ENCODE results near the gene HEMGN.
A peak's percentile ranks its signal among the peaks of the same experiment; 100 is the strongest.

HEMGN gene

GRCh38 chr9:97895211-97895610 lies 42.8 kb downstream of the HEMGN start:
- Histone ChIP-seq H3K36me3 (ENCODE audit: control insufficient read depth in 1 of 2, insufficient read depth in 2 of 2, low read length in 2 of 2) (no peaks in the 10 kb centered on the region), H3K9ac (ENCODE audit: low read length) (no peak overlapping the region), H3K79me2 (ENCODE audit: control insufficient read depth, insufficient read depth, low read length, poor library complexity) (no peaks in the 10 kb centered on the region), H3K4me3 (ENCODE audit: low read depth, low read length) (no peak overlapping the region), H3K14ac (ENCODE audit: low read length) (no peak overlapping the region), H2BK5ac (ENCODE audit: low read depth, low read length, poor library complexity) (no peak overlapping the region), H3K9me3 (ENCODE audit: insufficient read depth, low read depth, low read length) (no peaks in the 10 kb centered on the region), H2BK120ac (ENCODE audit: insufficient read depth, low read length, poor library complexity) (no peak overlapping the region), H3K18ac (ENCODE audit: low read length) (no peak overlapping the region), H2BK12ac (ENCODE audit: low read length) (no peak overlapping the region), H3K4ac (ENCODE audit: low read depth, low read length) (no peak overlapping the region), H4K8ac (ENCODE audit: low read depth, low read length) (no peak overlapping the region), H2AK5ac (ENCODE audit: low read length) (no peak overlapping the region), H3K4me1 (ENCODE audit: control insufficient read depth in 1 of 2, insufficient read depth in 2 of 2, low read length in 2 of 2) (no peaks in the 10 kb centered on the region), H3K4me2 (ENCODE audit: low read length) (no peak overlapping the region), H4K12ac (ENCODE audit: low read depth, low read length) (no peak overlapping the region), H3K27me3 (ENCODE audit: insufficient read depth, low read length) (no peaks in the 10 kb centered on the region), H3K27ac (ENCODE audit: low read depth, low read length) (no peak overlapping the region), H3K79me1 (ENCODE audit: low read length) (no peaks in the 10 kb centered on the region), H4K91ac (ENCODE audit: low read depth, low read length) (no peak overlapping the region), H3K23ac (ENCODE audit: low read length) (no peak overlapping the region), H2AFZ (ENCODE audit: insufficient read depth, low read length, poor library complexity) (no peak overlapping the region)
- WGBS (ENCODE audit: extremely low coverage, insufficient coverage, insufficient read length) = no CpG with 5 or more reads among the region's 1 CpG
- no peak for DNase-seq

- no peak overlapping the region for H4K91ac ChIP-seq (ENCODE audit: low read depth, low read length)
- H3K9me3 ChIP-seq (ENCODE audit: insufficient read depth, low read depth, low read length) = no peaks in the 10 kb centered on the region
- H2BK5ac ChIP-seq (ENCODE audit: low read depth, low read length, poor library complexity) = no peak overlapping the region
- no peak overlapping the region for H4K12ac ChIP-seq (ENCODE audit: low read depth, low read length)
- H3K4ac ChIP-seq (ENCODE audit: low read depth, low read length) = no peak overlapping the region
- H3K23ac ChIP-seq (ENCODE audit: low read length) = no peak overlapping the region
- H3K4me1 ChIP-seq (ENCODE audit: control insufficient read depth in 1 of 2, insufficient read depth in 2 of 2, low read length in 2 of 2) = no peaks in the 10 kb centered on the region
- no peak overlapping the region for H3K18ac ChIP-seq (ENCODE audit: low read length)
- H4K8ac ChIP-seq (ENCODE audit: low read depth, low read length) = no peak overlapping the region
- H2AFZ ChIP-seq (ENCODE audit: insufficient read depth, low read length, poor library complexity) = no peak overlapping the region
- no peak overlapping the region for H2BK120ac ChIP-seq (ENCODE audit: insufficient read depth, low read length, poor library complexity)
- no peaks in the 10 kb centered on the region for H3K79me1 ChIP-seq (ENCODE audit: low read length)
- H3K27ac ChIP-seq (ENCODE audit: low read depth, low read length) = no peak overlapping the region
- WGBS (ENCODE audit: extremely low coverage, insufficient coverage, insufficient read length) = no CpG with 5 or more reads among the region's 2 CpGs
- H3K9ac ChIP-seq (ENCODE audit: low read length) = no peak overlapping the region
- no peak overlapping the region for H3K4me3 ChIP-seq (ENCODE audit: low read depth, low read length)
- H3K4me2 ChIP-seq (ENCODE audit: low read length) = no peak overlapping the region
- no peaks in the 10 kb centered on the region for H3K27me3 ChIP-seq (ENCODE audit: insufficient read depth, low read length)
- H3K14ac ChIP-seq (ENCODE audit: low read length) = no peak overlapping the region
- H3K79me2 ChIP-seq (ENCODE audit: control insufficient read depth, insufficient read depth, low read length, poor library complexity) = no peaks in the 10 kb centered on the region
- no peak for DNase-seq
- H2AK5ac ChIP-seq (ENCODE audit: low read length) = no peak overlapping the region
- no peaks in the 10 kb centered on the region for H3K36me3 ChIP-seq (ENCODE audit: control insufficient read depth in 1 of 2, insufficient read depth in 2 of 2, low read length in 2 of 2)
- H2BK12ac ChIP-seq (ENCODE audit: low read length) = no peak overlapping the region
These were observed 45.6 kb downstream of the HEMGN start for GRCh38 chr9:97892421-97892820.

GRCh38 chr9:97891736-97892135 lies 46.2 kb downstream of the HEMGN start:
- Histone ChIP-seq H3K14ac (ENCODE audit: low read length) (no peak overlapping the region), H2BK120ac (ENCODE audit: insufficient read depth, low read length, poor library complexity) (no peak overlapping the region), H3K27ac (ENCODE audit: low read depth, low read length) (no peak overlapping the region), H3K4me1 (ENCODE audit: control insufficient read depth in 1 of 2, insufficient read depth in 2 of 2, low read length in 2 of 2) (no peaks in the 10 kb centered on the region), H2BK12ac (ENCODE audit: low read length) (no peak overlapping the region), H3K79me1 (ENCODE audit: low read length) (no peaks in the 10 kb centered on the region), H3K4me2 (ENCODE audit: low read length) (no peak overlapping the region), H3K4ac (ENCODE audit: low read depth, low read length) (no peak overlapping the region), H3K36me3 (ENCODE audit: control insufficient read depth in 1 of 2, insufficient read depth in 2 of 2, low read length in 2 of 2) (no peaks in the 10 kb centered on the region), H3K4me3 (ENCODE audit: low read depth, low read length) (no peak overlapping the region), H2AK5ac (ENCODE audit: low read length) (no peak overlapping the region), H2BK5ac (ENCODE audit: low read depth, low read length, poor library complexity) (no peak overlapping the region), H3K9me3 (ENCODE audit: insufficient read depth, low read depth, low read length) (no peaks in the 10 kb centered on the region), H4K12ac (ENCODE audit: low read depth, low read length) (no peak overlapping the region), H3K18ac (ENCODE audit: low read length) (no peak overlapping the region), H4K91ac (ENCODE audit: low read depth, low read length) (no peak overlapping the region), H3K27me3 (ENCODE audit: insufficient read depth, low read length) (no peaks in the 10 kb centered on the region), H3K9ac (ENCODE audit: low read length) (no peak overlapping the region), H2AFZ (ENCODE audit: insufficient read depth, low read length, poor library complexity) (no peak overlapping the region), H4K8ac (ENCODE audit: low read depth, low read length) (no peak overlapping the region), H3K79me2 (ENCODE audit: control insufficient read depth, insufficient read depth, low read length, poor library complexity) (no peaks in the 10 kb centered on the region), H3K23ac (ENCODE audit: low read length) (no peak overlapping the region)
- DNase-seq = no peak
- WGBS (ENCODE audit: extremely low coverage, insufficient coverage, insufficient read length) = no CpG with 5 or more reads among the region's 5 CpGs

- Histone ChIP-seq H2BK5ac (ENCODE audit: low read depth, low read length, poor library complexity) (no peak overlapping the region), H3K27me3 (ENCODE audit: insufficient read depth, low read length) (no peaks in the 10 kb centered on the region), H3K9ac (ENCODE audit: low read length) (no peak overlapping the region), H3K27ac (ENCODE audit: low read depth, low read length) (no peak overlapping the region), H3K18ac (ENCODE audit: low read length) (no peak overlapping the region), H3K4me2 (ENCODE audit: low read length) (no peak overlapping the region), H3K4me1 (ENCODE audit: control insufficient read depth in 1 of 2, insufficient read depth in 2 of 2, low read length in 2 of 2) (no peaks in the 10 kb centered on the region), H3K4me3 (ENCODE audit: low read depth, low read length) (no peak overlapping the region), H2AK5ac (ENCODE audit: low read length) (no peak overlapping the region), H3K79me2 (ENCODE audit: control insufficient read depth, insufficient read depth, low read length, poor library complexity) (no peaks in the 10 kb centered on the region), H3K14ac (ENCODE audit: low read length) (no peak overlapping the region), H2AFZ (ENCODE audit: insufficient read depth, low read length, poor library complexity) (no peak overlapping the region), H2BK120ac (ENCODE audit: insufficient read depth, low read length, poor library complexity) (no peak overlapping the region), H3K4ac (ENCODE audit: low read depth, low read length) (no peak overlapping the region), H3K79me1 (ENCODE audit: low read length) (no peaks in the 10 kb centered on the region), H3K23ac (ENCODE audit: low read length) (no peak overlapping the region), H4K91ac (ENCODE audit: low read depth, low read length) (no peak overlapping the region), H3K36me3 (ENCODE audit: control insufficient read depth in 1 of 2, insufficient read depth in 2 of 2, low read length in 2 of 2) (no peaks in the 10 kb centered on the region), H2BK12ac (ENCODE audit: low read length) (no peak overlapping the region), H4K12ac (ENCODE audit: low read depth, low read length) (no peak overlapping the region), H4K8ac (ENCODE audit: low read depth, low read length) (no peak overlapping the region), H3K9me3 (ENCODE audit: insufficient read depth, low read depth, low read length) (no peaks in the 10 kb centered on the region)
- DNase-seq = peak; percentile 16 to 43
- WGBS (ENCODE audit: extremely low coverage, insufficient coverage, insufficient read length) = no CpG with 5 or more reads among the region's 9 CpGs
These were observed 47.8 kb downstream of the HEMGN start for GRCh38 chr9:97889941-97890887.

Data from trophoblast cell (in vitro differentiated cells and primary cell).